ENCODE results near the gene SPOCK3.
"Not testable (repeated sequence)": the region's sequence is repeated elsewhere in the genome, so short reads cannot be mapped to it uniquely, and the experiment has no call there.

The SPOCK3 gene

GRCh38 chr4:166798126-166798525 lies 436.2 kb downstream of the SPOCK3 start:
- no peak for DNase-seq

GRCh38 chr4:166777760-166778159 lies 456.5 kb downstream of the SPOCK3 start:
- DNase-seq = no peak

GRCh38 chr4:166763018-166763417 lies 471.3 kb downstream of the SPOCK3 start:
- no peak for DNase-seq

GRCh38 chr4:166741742-166742141 lies 492.6 kb downstream of the SPOCK3 start:
- no peak for DNase-seq

- not testable (repeated sequence) for DNase-seq
Observed at GRCh38 chr4:166739215-166739614, 495.1 kb downstream of the SPOCK3 start.

GRCh38 chr4:166737430-166737829 lies 496.9 kb downstream of the SPOCK3 start:
- no peak for DNase-seq

GRCh38 chr4:166735553-166735952 lies 498.7 kb downstream of the SPOCK3 start:
- DNase-seq = no peak

- no peak for DNase-seq
Observed at GRCh38 chr4:166734797-166735196, 499.5 kb downstream of the SPOCK3 start.

- DNase-seq = no peak
Observed at GRCh38 chr4:166733686-166734085, 500.6 kb downstream of the SPOCK3 start.

GRCh38 chr4:166726832-166727231 lies 507.5 kb downstream of the SPOCK3 start:
- no peak for DNase-seq

GRCh38 chr4:166724369-166724768 lies 509.9 kb downstream of the SPOCK3 start:
- DNase-seq = no peak

- DNase-seq = no peak
Observed at GRCh38 chr4:166723532-166724140, 510.7 kb downstream of the SPOCK3 start.

GRCh38 chr4:166715748-166716713 lies 518.3 kb downstream of the SPOCK3 start:
- DNase-seq = not testable (repeated sequence)

- DNase-seq = no peak
Observed at GRCh38 chr4:166700592-166700991, 533.7 kb downstream of the SPOCK3 start.

- DNase-seq = no peak
Observed at GRCh38 chr4:166688835-166689234, 545.5 kb downstream of the SPOCK3 start.

- DNase-seq = no peak
Observed at GRCh38 chr4:166687828-166688227, 546.5 kb downstream of the SPOCK3 start.

All from inflammatory macrophage treated with lipopolysaccharide for 4 hours (primary cell).